Endothelial cell of umbilical vein (primary cell): ENCODE data around the gene SMAD2. TPM values are rescaled to one million over a fixed set of nuclear protein-coding genes. Genes with fewer than 3 reads are reported as not detected.

Source experiments
- BruUV-seq: library from RNA; stranded (reverse); fragments of 400-500 nt; replicated peaks from 2 replicates; lab custom pipeline; 2021; lab: Mats Ljungman, UMichigan
- CTCF ChIA-PET: fragments of 300-600, 350-600 bp; sonication (Branson Sonifier 250); formaldehyde crosslinking; loops from one replicate; lab custom pipeline; 2021; ENCODE audit warnings: antibody characterized with exemption, inconsistent platforms; lab: Charles Lee
- POLR2A ChIA-PET: fragments of 300-600, 350-600 bp; sonication (Branson Sonifier 250); formaldehyde crosslinking; loops from one replicate; lab custom pipeline; 2021; ENCODE audit warnings: antibody characterized with exemption, inconsistent platforms; lab: Charles Lee
- DNase-seq: peaks from one replicate; pipeline ENCODE4 v3.0.0-alpha.2; 2011; ENCODE audit warnings: low read depth, low spot score
- FAIRE-seq: peaks from 2 replicates; lab custom pipeline; 2011; peaks lifted over from hg19 to GRCh38; lab: Jason Lieb, UNC
- H2AFZ ChIP-seq: 2 replicates; pipeline ENCODE4 v1.6.0; 2012; ENCODE audit warnings: low read depth, low read length, control low read depth, inconsistent platforms
- H3K27ac ChIP-seq: 2 replicates; pipeline ENCODE4 v1.5.1; 2011; ENCODE audit warnings: low read depth, mild to moderate bottlenecking, control low read depth, low read length, moderate library complexity; ENCODE audit not compliant: insufficient read depth
- H3K27me3 ChIP-seq, 2 experiments: 2 replicates each; pipeline versions ENCODE4 v1.6.0 to v1.6.1; 2011; ENCODE audit warnings: low read length in 2 of 2, mixed read lengths in 1 of 2; ENCODE audit not compliant: control insufficient read depth in 2 of 2, insufficient read depth in 2 of 2
- H3K36me3 ChIP-seq, 2 experiments: 2 replicates in 1 of 2; 3 replicates in 1 of 2; pipeline ENCODE4 v1.5.1; 2011; ENCODE audit warnings: low read length in 2 of 2, mild to moderate bottlenecking in 1 of 2, moderate library complexity in 1 of 2; ENCODE audit not compliant: control insufficient read depth in 2 of 2, insufficient read depth in 2 of 2; ENCODE audit errors: extremely low read depth in 1 of 2
- H3K4me1 ChIP-seq: 3 replicates; pipeline ENCODE4 v1.5.1; 2011; ENCODE audit warnings: mild to moderate bottlenecking, low read length; ENCODE audit not compliant: control insufficient read depth, insufficient read depth; ENCODE audit errors: extremely low read depth
- H3K4me2 ChIP-seq: 2 replicates; pipeline ENCODE4 v1.6.1; 2011; ENCODE audit warnings: low read length, control low read depth, mixed read lengths; ENCODE audit not compliant: insufficient read depth
- H3K4me3 ChIP-seq, 3 experiments: fragments of 200-600 bp in 1 of 3; sonication (generic), shearing (Covaris generic) in 1 of 3; replicated peaks in 1 of 3; 2 replicates each; pipeline ENCODE4 v1.5.1; 2011 to 2016; ENCODE audit warnings: control low read depth in 3 of 3, low read length in 3 of 3, mild to moderate bottlenecking in 2 of 3, inconsistent platforms in 1 of 3, low read depth in 1 of 3, moderate library complexity in 1 of 3; ENCODE audit not compliant: insufficient read depth in 1 of 3
- H3K79me2 ChIP-seq: 2 replicates; pipeline ENCODE4 v1.6.0; 2012; ENCODE audit warnings: low read length, inconsistent platforms; ENCODE audit not compliant: control insufficient read depth, insufficient read depth
- H3K9ac ChIP-seq: replicated peaks from 2 replicates; pipeline ENCODE3; 2011; ENCODE audit warnings: low read length, control low read depth; ENCODE audit not compliant: insufficient read depth; ENCODE audit errors: extremely low read depth
- H3K9me1 ChIP-seq: replicated peaks from 3 replicates; pipeline ENCODE4 v1.6.0; 2011; ENCODE audit warnings: mild to moderate bottlenecking, low read length; ENCODE audit not compliant: control insufficient read depth, insufficient read depth; ENCODE audit errors: extremely low read depth
- H3K9me3 ChIP-seq: replicated peaks from 2 replicates; pipeline ENCODE4 v1.5.1; 2012; ENCODE audit warnings: low read length, inconsistent platforms; ENCODE audit not compliant: control insufficient read depth, insufficient read depth
- H4K20me1 ChIP-seq: replicated peaks from 2 replicates; pipeline ENCODE3; 2011; ENCODE audit warnings: mild to moderate bottlenecking, low read length; ENCODE audit not compliant: control insufficient read depth, insufficient read depth; ENCODE audit errors: extremely low read depth
- EZH2 ChIP-seq: IDR thresholded peaks from 2 replicates; pipeline ENCODE4 v1.6.1; 2012; ENCODE audit warnings: borderline replicate concordance, low read depth, mild to moderate bottlenecking, moderate library complexity, low read length, inconsistent platforms; ENCODE audit not compliant: severe bottlenecking
- FOS ChIP-seq: IDR thresholded peaks from 2 replicates; pipeline ENCODE4 v1.6.1; 2011; ENCODE audit warnings: mild to moderate bottlenecking, low read length, moderate library complexity, borderline replicate concordance; ENCODE audit not compliant: insufficient read depth
- GATA2 ChIP-seq: IDR thresholded peaks from 2 replicates; pipeline ENCODE4 v1.7.0; 2011; ENCODE audit warnings: low read depth, mild to moderate bottlenecking, moderate library complexity, mixed read lengths, low read length; ENCODE audit not compliant: insufficient read length, insufficient read depth
- JUN ChIP-seq: IDR thresholded peaks from 2 replicates; pipeline ENCODE4 v1.6.1; 2011; ENCODE audit warnings: borderline replicate concordance, low read depth; ENCODE audit not compliant: insufficient read length, insufficient read depth
- MYC ChIP-seq: IDR thresholded peaks from one replicate; pipeline ENCODE4 v1.6.1; 2011; ENCODE audit warnings: mild to moderate bottlenecking, low read depth, low read length
- POLR2A ChIP-seq: IDR thresholded peaks from 2 replicates; pipeline ENCODE4 v1.6.1; 2012; ENCODE audit warnings: low read depth, mild to moderate bottlenecking, control low read depth, low read length
- POLR2AphosphoS5 ChIP-seq: IDR thresholded peaks from 2 replicates; pipeline ENCODE4 v1.6.1; 2012; ENCODE audit warnings: low read depth, mild to moderate bottlenecking, control low read depth, low read length, moderate library complexity; ENCODE audit not compliant: insufficient read depth
- dilution Hi-C: fragments of 300-500 bp; cut with MboI; formaldehyde crosslinking; loops from one replicate; pipeline ENCODE4 v1.15.0; 2019; ENCODE audit warnings: low sequenced_read_pairs; ENCODE audit not compliant: extremely low pct_ligation_motif_present
- intact Hi-C: fragments of 100-400 bp; cut with micrococcal nuclease; formaldehyde crosslinking; loops from one replicate; pipeline ENCODE4 v1.10.0; 2022
- polyA plus RNA-seq, 4 experiments: library from polyadenylated mRNA; depleted of rRNA in 3 of 4; stranded (reverse) in 3 of 4; unstranded in 1 of 4; fragments of >200 nt; gene quantifications; 2 replicates each; pipeline versions ENCODE4 v1.2.1 to v1.2.3, GENCODE V29; 2011 to 2012; ENCODE audit warnings: missing spikeins in 1 of 4
- total RNA-seq: library from RNA; stranded (reverse); gene quantifications from 2 replicates; pipeline ENCODE4 v1.2.3, GENCODE V29; 2021
- TF ChIP-seq, protein P1 (sequence below), 2 donors: IDR thresholded peaks; 1 replicate in 1 of 2; 2 replicates in 1 of 2; pipeline ENCODE4 v1.5.1; 2011; ENCODE audit warnings: low read length in 2 of 2, mild to moderate bottlenecking in 2 of 2, moderate library complexity in 2 of 2, control low read depth in 1 of 2, inconsistent platforms in 1 of 2, low read depth in 1 of 2; ENCODE audit not compliant: insufficient read depth in 1 of 2; ENCODE audit errors: extremely low read depth in 1 of 2
- TF ChIP-seq, protein P2 (sequence below): IDR thresholded peaks from 2 replicates; pipeline ENCODE4 v1.6.1; 2011; ENCODE audit not compliant: insufficient read depth, insufficient read length

The SMAD2 gene
- total and polyA plus RNA-seq, 2 donors (not counting 3 experiments of a cell fraction or from before 2014, with no cell fraction given), result 40.3 to 123 TPM

DNA sequence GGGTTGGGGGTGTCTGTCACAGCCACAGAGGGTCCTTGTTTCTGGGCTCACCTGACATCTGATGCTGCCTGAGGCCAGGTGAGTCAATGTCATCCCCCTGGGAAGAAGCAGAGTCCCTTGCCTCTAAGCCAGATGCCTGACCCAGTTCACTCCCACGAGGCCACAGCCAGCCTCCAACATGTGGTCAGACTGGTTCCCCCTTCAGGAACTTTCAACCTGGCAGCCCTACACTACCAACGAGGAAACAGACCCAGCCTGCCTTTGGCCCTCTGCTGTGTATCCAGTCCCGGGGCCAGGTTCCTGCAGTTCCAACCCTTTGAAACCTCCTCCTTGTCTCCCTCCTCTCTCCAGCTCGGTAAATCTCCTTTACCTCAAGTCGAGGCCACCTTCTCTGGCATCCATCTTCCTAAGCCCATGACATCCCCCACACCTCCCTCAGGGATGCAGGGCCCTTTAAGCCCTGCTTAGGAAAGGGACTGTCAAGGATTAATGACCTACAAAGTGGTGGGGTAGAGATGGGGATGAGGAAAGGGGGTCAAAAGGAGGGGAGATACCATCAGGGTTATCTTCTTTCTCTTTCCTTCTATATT, 49.2 kb upstream of the SMAD2 start:
- no TSS peak for BruUV-seq
- Histone ChIP-seq H3K4me1 (no peaks in the 10 kb centered on the region), H3K4me2 (no peak overlapping the region), H2AFZ (no peak overlapping the region), H4K20me1 (no peaks in the 10 kb centered on the region), H3K36me3 (no peaks in the 10 kb centered on the region), H3K9me1 (no peaks in the 10 kb centered on the region), H3K4me3 (no peak overlapping the region), H3K27ac (no peak overlapping the region), H3K27me3 (peaks cover 8 to 10% of the 10 kb centered on the region in 2 experiments), H3K9ac (no peak overlapping the region), H3K9me3 (no peaks in the 10 kb centered on the region), H3K79me2 (no peaks in the 10 kb centered on the region)
- dilution Hi-C loops (no loop called here), intact Hi-C loops (no loop called here)
- no peak for DNase-seq
- ChIA-PET POLR2A (no interaction called here), CTCF (no interaction called here)
- TF ChIP-seq JUN (no peak), MYC (no peak), EZH2 (no peak), GATA2 (no peak), POLR2AphosphoS5 (no peak), POLR2A (no peak), FOS (no peak)
- TF ChIP-seq, protein P1, sequence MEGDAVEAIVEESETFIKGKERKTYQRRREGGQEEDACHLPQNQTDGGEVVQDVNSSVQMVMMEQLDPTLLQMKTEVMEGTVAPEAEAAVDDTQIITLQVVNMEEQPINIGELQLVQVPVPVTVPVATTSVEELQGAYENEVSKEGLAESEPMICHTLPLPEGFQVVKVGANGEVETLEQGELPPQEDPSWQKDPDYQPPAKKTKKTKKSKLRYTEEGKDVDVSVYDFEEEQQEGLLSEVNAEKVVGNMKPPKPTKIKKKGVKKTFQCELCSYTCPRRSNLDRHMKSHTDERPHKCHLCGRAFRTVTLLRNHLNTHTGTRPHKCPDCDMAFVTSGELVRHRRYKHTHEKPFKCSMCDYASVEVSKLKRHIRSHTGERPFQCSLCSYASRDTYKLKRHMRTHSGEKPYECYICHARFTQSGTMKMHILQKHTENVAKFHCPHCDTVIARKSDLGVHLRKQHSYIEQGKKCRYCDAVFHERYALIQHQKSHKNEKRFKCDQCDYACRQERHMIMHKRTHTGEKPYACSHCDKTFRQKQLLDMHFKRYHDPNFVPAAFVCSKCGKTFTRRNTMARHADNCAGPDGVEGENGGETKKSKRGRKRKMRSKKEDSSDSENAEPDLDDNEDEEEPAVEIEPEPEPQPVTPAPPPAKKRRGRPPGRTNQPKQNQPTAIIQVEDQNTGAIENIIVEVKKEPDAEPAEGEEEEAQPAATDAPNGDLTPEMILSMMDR (IDR thresholded peaks at IDR 0.05; ENCODE audit: extremely low read depth in 1 of 2, insufficient read depth in 1 of 2, low read depth in 1 of 2, low read length in 2 of 2), result no peak
- TF ChIP-seq, protein P2, sequence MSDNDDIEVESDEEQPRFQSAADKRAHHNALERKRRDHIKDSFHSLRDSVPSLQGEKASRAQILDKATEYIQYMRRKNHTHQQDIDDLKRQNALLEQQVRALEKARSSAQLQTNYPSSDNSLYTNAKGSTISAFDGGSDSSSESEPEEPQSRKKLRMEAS, result no peak
- no peak for FAIRE-seq
